Ishikawa (cell line): ENCODE measurements around the gene FRMPD2.

Experiments
- EGR1 ChIP-seq: IDR thresholded peaks from 2 replicates; pipeline ENCODE4 v1.6.1; 2012
- EP300 ChIP-seq: IDR thresholded peaks from 2 replicates; pipeline ENCODE4 v1.6.1; 2012; ENCODE audit warnings: borderline replicate concordance
- TCF12 ChIP-seq: IDR thresholded peaks from 2 replicates; pipeline ENCODE4 v1.6.1; 2012; ENCODE audit warnings: low read depth
- TF ChIP-seq, protein P1 (sequence below): IDR thresholded peaks from 2 replicates; pipeline ENCODE4 v1.6.1; 2012

DNA sequence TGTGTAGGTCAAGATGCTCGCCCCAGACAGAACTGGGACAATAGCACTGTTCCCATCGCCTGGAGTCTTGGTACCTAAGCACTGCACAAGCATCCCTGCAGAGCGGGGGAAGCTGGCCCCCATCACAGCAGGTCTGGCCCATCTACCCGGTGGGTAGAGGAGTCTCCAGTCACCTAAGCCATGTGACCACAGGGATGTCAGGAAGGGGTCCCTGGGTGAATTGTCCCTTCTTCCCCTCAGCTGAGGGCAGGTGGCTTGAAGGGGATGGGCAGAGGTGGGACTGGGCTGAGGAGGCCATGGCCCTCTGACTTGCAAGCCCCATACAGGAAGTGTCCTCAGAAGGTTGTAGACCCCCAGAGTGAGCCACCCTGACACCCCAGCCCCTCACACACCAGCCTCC is 39.7 kb downstream of the FRMPD2 start:
- TF ChIP-seq EP300 (no peak), TCF12 (no peak), EGR1 (no peak)
- TF ChIP-seq, protein P1, sequence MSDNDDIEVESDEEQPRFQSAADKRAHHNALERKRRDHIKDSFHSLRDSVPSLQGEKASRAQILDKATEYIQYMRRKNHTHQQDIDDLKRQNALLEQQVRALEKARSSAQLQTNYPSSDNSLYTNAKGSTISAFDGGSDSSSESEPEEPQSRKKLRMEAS: no peak
